Measurements from ENCODE around the gene CTXN1.

CTXN1 gene

GRCh38 chr19:7968796-7969554, 43.0 kb upstream of the CTXN1 start:
- Histone ChIP-seq H3K4me3 (no peak overlapping the region), H3K27ac (no peak overlapping the region)
- no peak for DNase-seq (ENCODE audit: low spot score)
- TF ChIP-seq CTCF (IDR thresholded peaks at IDR 0.05), result no peak

GRCh38 chr19:7968008-7968795, 42.3 kb upstream of the CTXN1 start:
- DNase-seq (ENCODE audit: low spot score), result no peak
- no peak for TF ChIP-seq CTCF (IDR thresholded peaks at IDR 0.05)
- Histone ChIP-seq H3K4me3 (no peak overlapping the region), H3K27ac (no peak overlapping the region)

GRCh38 chr19:7965921-7966665, 40.2 kb upstream of the CTXN1 start:
- DNase-seq (ENCODE audit: low spot score), result no peak
- Histone ChIP-seq H3K4me3 (no peak overlapping the region), H3K27ac (no peak overlapping the region)
- TF ChIP-seq CTCF (IDR thresholded peaks at IDR 0.05), result no peak

- TF ChIP-seq CTCF (IDR thresholded peaks at IDR 0.05), result no peak
- no peak overlapping the region for H3K4me3 ChIP-seq
- no peak for DNase-seq (ENCODE audit: low spot score)
- H3K27ac ChIP-seq, result no peak overlapping the region
Measured at GRCh38 chr19:7965259-7965841, 39.4 kb upstream of the CTXN1 start.

GRCh38 chr19:7963566-7963965, 37.6 kb upstream of the CTXN1 start:
- TF ChIP-seq CTCF (IDR thresholded peaks at IDR 0.05), result no peak
- Histone ChIP-seq H3K27ac (no peak overlapping the region), H3K4me3 (no peak overlapping the region)
- no peak for DNase-seq (ENCODE audit: low spot score)

- no peak for DNase-seq (ENCODE audit: low spot score)
- no peak for TF ChIP-seq CTCF (IDR thresholded peaks at IDR 0.05)
- no peak overlapping the region for H3K4me3 ChIP-seq
- no peak overlapping the region for H3K27ac ChIP-seq
Measured at GRCh38 chr19:7962644-7963268, 36.8 kb upstream of the CTXN1 start.

All from coronary artery (tissue), 2 donors.